ENCODE measurements around the gene UXS1.

GRCh38 chr2:106140113-106140512, 54.0 kb downstream of the UXS1 start:
- TF ChIP-seq CTCF (conservative IDR thresholded peaks at IDR 0.05; ENCODE audit: low read depth, low read length) (no peak), EZH2 (IDR thresholded peaks at IDR 0.05; ENCODE audit: low read length, unreplicated experiment) (no peak), EZH2phosphoT487 (IDR thresholded peaks at IDR 0.05; ENCODE audit: borderline replicate concordance, low read length) (no peak)
